K562 (cell line): ENCODE data around the gene MXI1. TPM values are rescaled to one million over a fixed set of nuclear protein-coding genes. Genes with fewer than 3 reads are reported as not detected.
A peak's percentile ranks its signal among the peaks of the same experiment; 100 is the strongest.

Source experiments
- ATAC-seq: fragments of 200-7000 bp; cut with Tn5 transposase; 3 replicates; pipeline ENCODE4 v1.9.1; 2020; ENCODE audit warnings: moderate library complexity
- BruUV-seq: library from RNA; stranded (reverse); fragments of 400-500 nt; replicated peaks from 2 replicates; lab custom pipeline; 2021; lab: Mats Ljungman, UMichigan
- CTCF ChIA-PET: fragments of 300-600 bp; formaldehyde crosslinking; extraction: SDS; loops from one replicate; lab custom pipeline; 2021; ENCODE audit warnings: low intra/inter-chr PET ratio; lab: Yijun Ruan, JAX
- POLR2A ChIA-PET: fragments of 300-600, 350-650 bp; sonication (Branson Sonifier 250); formaldehyde crosslinking; extraction: SDS; loops from one replicate; lab custom pipeline; 2021; ENCODE audit warnings: antibody characterized with exemption, inconsistent platforms; lab: Yijun Ruan, JAX
- DNase-seq, 4 experiments: peaks; one replicate each; pipeline versions ENCODE4 v3.0.0 to v3.0.0-alpha.2; 2011 to 2018; ENCODE audit warnings: low spot score in 3 of 4, mixed read lengths in 3 of 4; ENCODE audit errors: extremely low read depth in 1 of 4
- FAIRE-seq: peaks from 2 replicates; lab custom pipeline; 2011; peaks lifted over from hg19 to GRCh38; lab: Jason Lieb, UNC
- H2AFZ ChIP-seq: 2 replicates; pipeline ENCODE4 v1.6.0; 2011; ENCODE audit warnings: low read depth, low read length, control low read depth, inconsistent platforms
- H3K27ac ChIP-seq: fragments of 200-600 bp; 3 replicates; pipeline ENCODE4 v1.8.0; 2011; ENCODE audit warnings: low read depth, mild to moderate bottlenecking, control low read depth, inconsistent platforms, low read length, moderate library complexity, mixed read lengths; ENCODE audit errors: extremely low read depth
- H3K27me3 ChIP-seq, 2 experiments: fragments of 300-600 bp in 1 of 2; 2 replicates in 1 of 2; 3 replicates in 1 of 2; pipeline versions ENCODE4 v1.6.0 to v1.8.0; 2011; ENCODE audit warnings: inconsistent platforms in 2 of 2, low read length in 2 of 2, mild to moderate bottlenecking in 1 of 2, mixed read lengths in 1 of 2, moderate library complexity in 1 of 2; ENCODE audit not compliant: control insufficient read depth in 2 of 2, insufficient read depth in 2 of 2
- H3K36me3 ChIP-seq: fragments of 300-600 bp; 3 replicates; pipeline ENCODE4 v1.8.0; 2011; ENCODE audit warnings: mild to moderate bottlenecking, low read length, inconsistent platforms; ENCODE audit not compliant: control insufficient read depth, insufficient read depth
- H3K4me1 ChIP-seq, 2 experiments: fragments of 200-600 bp in 1 of 2; replicated peaks in 1 of 2; 2 replicates in 1 of 2; 3 replicates in 1 of 2; pipeline versions ENCODE4 v1.5.1 to v1.8.0; 2011; ENCODE audit warnings: inconsistent platforms in 2 of 2, low read length in 2 of 2, mild to moderate bottlenecking in 1 of 2, mixed read lengths in 1 of 2, moderate library complexity in 1 of 2; ENCODE audit not compliant: control insufficient read depth in 2 of 2, insufficient read depth in 2 of 2
- H3K4me2 ChIP-seq: 2 replicates; pipeline ENCODE4 v1.6.1; 2011; ENCODE audit warnings: low read length, control low read depth, inconsistent platforms, mixed read lengths; ENCODE audit not compliant: insufficient read depth
- H3K4me3 ChIP-seq: fragments of 200-600 bp; sonication (generic), shearing (Covaris generic); 2 replicates; pipeline ENCODE4 v1.5.1; 2016; ENCODE audit warnings: control low read depth, inconsistent platforms
- H3K79me2 ChIP-seq: fragments of 200-600 bp; 3 replicates; pipeline ENCODE4 v1.8.0; 2011; ENCODE audit warnings: low read length, inconsistent platforms; ENCODE audit not compliant: control insufficient read depth, insufficient read depth
- H3K9ac ChIP-seq, 2 experiments: 2 replicates each; pipeline versions ENCODE4 v1.6.0 to v1.6.1; 2011; ENCODE audit warnings: low read depth in 2 of 2, low read length in 2 of 2, control low read depth in 1 of 2, inconsistent platforms in 1 of 2, mild to moderate bottlenecking in 1 of 2, mixed read lengths in 1 of 2; ENCODE audit not compliant: insufficient read depth in 1 of 2
- H3K9me1 ChIP-seq: one replicate; pipeline ENCODE4 v1.6.0; 2011; ENCODE audit warnings: inconsistent platforms, mild to moderate bottlenecking, low read length, moderate library complexity; ENCODE audit not compliant: control insufficient read depth, insufficient read depth
- H3K9me3 ChIP-seq: replicated peaks from 2 replicates; pipeline ENCODE4 v1.5.1; 2011; ENCODE audit warnings: low read depth, low read length, inconsistent platforms; ENCODE audit not compliant: control insufficient read depth, insufficient read depth
- H4K20me1 ChIP-seq: replicated peaks from 2 replicates; pipeline ENCODE4 v1.6.1; 2011; ENCODE audit warnings: low read length, inconsistent platforms, mixed read lengths; ENCODE audit not compliant: control insufficient read depth, insufficient read depth
- CHD2 ChIP-seq: IDR thresholded peaks from 2 replicates; pipeline ENCODE4 v1.6.1; 2011; ENCODE audit warnings: low read depth, low read length
- GATAD2B ChIP-seq: fragments of 450-650 bp; IDR thresholded peaks from 2 replicates; pipeline ENCODE4 v1.6.1; 2017; ENCODE audit warnings: mild to moderate bottlenecking, borderline replicate concordance
- KAT7 ChIP-seq: sonication (generic); formaldehyde crosslinking; IDR thresholded peaks from 2 replicates; pipeline ENCODE4 v1.8.0; 2022; ENCODE audit warnings: missing genetic modification reagents, mild to moderate bottlenecking, borderline replicate concordance
- LCOR ChIP-seq: sonication (generic); formaldehyde crosslinking; IDR thresholded peaks from 2 replicates; pipeline ENCODE4 v1.8.0; 2022; ENCODE audit warnings: mild to moderate bottlenecking, missing genetic modification reagents
- MAFK ChIP-seq: IDR thresholded peaks from 2 replicates; pipeline ENCODE4 v1.6.1; 2011; ENCODE audit warnings: low read length, improper control_type of control experiment
- NONO ChIP-seq, 2 experiments: fragments of 200-400 bp in 1 of 2; fragments of 450-650 bp in 1 of 2; formaldehyde crosslinking in 1 of 2; IDR thresholded peaks; 2 replicates each; pipeline ENCODE4 v1.6.1; 2017; ENCODE audit warnings: low read depth in 2 of 2, mild to moderate bottlenecking in 2 of 2, moderate library complexity in 2 of 2, low read length in 1 of 2
- NR3C1 ChIP-seq: sonication (generic); formaldehyde crosslinking; IDR thresholded peaks from 2 replicates; pipeline ENCODE4 v1.8.1; 2022; ENCODE audit warnings: missing genetic modification reagents
- RBBP5 ChIP-seq: fragments of 200-600 bp; sonication (generic); IDR thresholded peaks from 2 replicates; pipeline ENCODE4 v1.6.1; 2012; ENCODE audit warnings: borderline replicate concordance, mild to moderate bottlenecking, low read length, control low read depth, inconsistent platforms; ENCODE audit not compliant: insufficient read depth, poor library complexity, severe bottlenecking
- STAT5A ChIP-seq: IDR thresholded peaks from 2 replicates; pipeline ENCODE4 v1.6.1; 2012; ENCODE audit warnings: low read length, inconsistent platforms, borderline replicate concordance
- WGBS: fragments of 100-300 bp; shearing (Covaris generic); methylation state at CpG from one replicate; pipeline ENCODE4 v1.1.6; 2016; ENCODE audit warnings: low coverage, mixed read lengths; ENCODE audit not compliant: insufficient coverage; ENCODE audit errors: missing lambda C conversion rate; 5-methylcytosine and 5-hydroxymethylcytosine counted together
- in situ Hi-C: fragments of 300-500 bp; cut with MboI; formaldehyde crosslinking; loops from 4 replicates; pipeline ENCODE4 v1.15.0; 2018; ENCODE audit warnings: inconsistent platforms, mixed read lengths
- intact Hi-C: fragments of 100-400 bp; cut with micrococcal nuclease; formaldehyde crosslinking; loops from 2 replicates; pipeline ENCODE4 v1.14.2; 2022
- polyA plus RNA-seq, 8 experiments: library from polyadenylated mRNA; depleted of rRNA in 4 of 8; stranded (reverse) in 5 of 8; unstranded in 3 of 8; fragments of >200 nt; fragmentation: Nextera tagmentation in 2 of 8; fragmentation: Illumina TruSeq in 1 of 8; extraction: Ambion mirVana in 2 of 8; extraction: Trizol in 1 of 8; gene quantifications; 2 replicates each; pipeline versions ENCODE4 v1.2.1 to v1.2.3, GENCODE V29; 2011 to 2014; ENCODE audit warnings: inconsistent platforms in 1 of 8, missing spikeins in 1 of 8
- total RNA-seq, 7 experiments: library from RNA; depleted of rRNA in 6 of 7; stranded (reverse); fragments of >200 nt in 6 of 7; fragmentation: Illumina TruSeq in 2 of 7; extraction: Trizol in 2 of 7; gene quantifications; 2 replicates each; pipeline versions ENCODE4 v1.2.1 to v1.2.3, GENCODE V29; 2011 to 2021; ENCODE audit warnings: low replicate concordance in 1 of 7
- TF ChIP-seq, protein P1 (sequence below), 2 experiments: fragments of 450-650 bp; conservative IDR thresholded peaks; 2 replicates each; pipeline ENCODE4 v1.6.1; 2017; ENCODE audit warnings: mild to moderate bottlenecking in 2 of 2, moderate library complexity in 2 of 2
- TF ChIP-seq, protein P2 (sequence below): IDR thresholded peaks from 2 replicates; pipeline ENCODE4 v1.6.1; 2012; ENCODE audit warnings: low read depth, low read length, improper control_type of control experiment, borderline replicate concordance
- TF ChIP-seq, protein P3 (sequence below): fragments of 250-450 bp; sonication (Bioruptor Pico); IDR thresholded peaks from 2 replicates; pipeline ENCODE4 v1.5.0; 2021; ENCODE audit warnings: mild to moderate bottlenecking, moderate library complexity

The MXI1 gene
- total and polyA plus RNA-seq, 9 of the 15 experiments (the other 6 are each of a cell fraction or from before 2014, with no cell fraction given) = 9.1 to 23.7 (median 14.8) TPM

DNA sequence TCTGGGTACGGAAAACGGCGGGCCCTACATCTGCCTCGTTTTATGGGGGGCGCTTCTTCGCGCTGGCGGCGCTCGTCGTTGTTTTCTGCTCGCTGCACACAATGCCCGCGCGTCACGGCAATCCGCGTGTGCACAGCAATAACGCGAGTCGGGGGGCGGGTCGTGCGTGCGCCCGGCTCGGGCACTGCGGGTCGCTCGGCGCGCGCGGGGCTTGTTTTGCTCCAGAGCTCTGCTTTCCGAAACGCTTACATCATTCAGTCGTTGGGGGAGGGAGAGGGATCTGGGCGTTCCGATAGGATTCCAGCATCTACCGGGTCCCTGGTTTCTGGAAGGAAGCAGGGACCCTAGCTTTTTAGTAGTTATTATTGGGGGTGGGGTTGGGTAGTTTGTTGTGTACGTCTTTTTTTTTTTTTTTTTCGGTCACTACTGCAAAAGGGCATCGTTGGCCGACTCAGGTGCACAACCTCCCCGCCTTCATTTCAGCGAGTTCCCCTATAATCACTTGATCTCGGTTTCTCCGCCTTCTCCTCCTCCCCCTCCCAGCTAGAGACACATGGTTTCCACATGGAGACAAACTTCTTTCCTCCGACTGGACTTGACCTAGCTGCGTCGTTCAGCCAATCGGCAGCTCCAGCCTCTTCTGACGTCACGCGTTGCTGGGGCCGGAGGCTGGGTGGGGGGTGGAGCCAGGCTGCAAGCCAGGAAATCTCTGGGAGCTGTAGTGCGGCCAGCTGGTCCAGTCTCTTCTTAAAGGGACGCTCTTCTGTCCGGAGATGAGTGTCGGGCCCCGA is 3.5 kb downstream of the MXI1 start:
- POLR2A ChIA-PET = interaction anchor here (0.6 to 4.4 kb wide), 11 partner anchors 10 to 103 kb away, joined by 3 to 61 read pairs (median 3); no protein-coding TSS in a partner anchor
- Histone ChIP-seq H2AFZ (peak overlapping the region; percentile 85), H4K20me1 (no peaks in the 10 kb centered on the region), H3K36me3 (no peaks in the 10 kb centered on the region), H3K9me1 (no peaks in the 10 kb centered on the region), H3K4me2 (peak overlapping the region; percentile 82), H3K27ac (peak overlapping the region; percentile 93), H3K79me2 (peaks cover 67% of the 10 kb centered on the region), H3K9me3 (no peaks in the 10 kb centered on the region), H3K4me3 (peak overlapping the region; percentile 59), H3K4me1 (peaks cover 30 to 40% of the 10 kb centered on the region in 2 experiments; a peak in 4 of 5 replicates), H3K9ac (peak overlapping the region; percentile 86 to 95), H3K27me3 (no peaks in the 10 kb centered on the region)
- ATAC-seq (peak; percentile 70), DNase-seq (peak; percentile 89 to 97 (median 94)), FAIRE-seq (peak; percentile 100)
- CTCF ChIA-PET = no interaction called here
- in situ Hi-C loops = no loop called here
- BruUV-seq = no TSS peak
- 1% methylated on average over 41 of the region's 61 CpGs for WGBS
- intact Hi-C loops = no loop called here
- TF ChIP-seq STAT5A (no peak; the same call in 1 of the 2 replicates), MAFK (no peak), LCOR (CRISPR knock-in tag) (peak; percentile 25; the same call in 1 of the 2 replicates), CHD2 (peak; percentile 51; the same call in 1 of the 2 replicates), RBBP5 (peak; percentile 77), GATAD2B (no peak), NR3C1 (no peak), KAT7 (CRISPR knock-in tag) (0 out of 2 replicates have a peak, but pooled peaks have one; percentile 71), NONO (IDR thresholded peaks at IDR 0.05; ENCODE audit: low read depth in 2 of 2, low read length in 1 of 2) (no peak)
- TF ChIP-seq, protein P1, sequence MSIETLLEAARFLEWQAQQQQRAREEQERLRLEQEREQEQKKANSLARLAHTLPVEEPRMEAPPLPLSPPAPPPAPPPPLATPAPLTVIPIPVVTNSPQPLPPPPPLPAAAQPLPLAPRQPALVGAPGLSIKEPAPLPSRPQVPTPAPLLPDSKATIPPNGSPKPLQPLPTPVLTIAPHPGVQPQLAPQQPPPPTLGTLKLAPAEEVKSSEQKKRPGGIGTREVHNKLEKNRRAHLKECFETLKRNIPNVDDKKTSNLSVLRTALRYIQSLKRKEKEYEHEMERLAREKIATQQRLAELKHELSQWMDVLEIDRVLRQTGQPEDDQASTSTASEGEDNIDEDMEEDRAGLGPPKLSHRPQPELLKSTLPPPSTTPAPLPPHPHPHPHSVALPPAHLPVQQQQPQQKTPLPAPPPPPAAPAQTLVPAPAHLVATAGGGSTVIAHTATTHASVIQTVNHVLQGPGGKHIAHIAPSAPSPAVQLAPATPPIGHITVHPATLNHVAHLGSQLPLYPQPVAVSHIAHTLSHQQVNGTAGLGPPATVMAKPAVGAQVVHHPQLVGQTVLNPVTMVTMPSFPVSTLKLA (conservative IDR thresholded peaks at IDR 0.05) = peak; percentile 94 to 97
- TF ChIP-seq, protein P2, sequence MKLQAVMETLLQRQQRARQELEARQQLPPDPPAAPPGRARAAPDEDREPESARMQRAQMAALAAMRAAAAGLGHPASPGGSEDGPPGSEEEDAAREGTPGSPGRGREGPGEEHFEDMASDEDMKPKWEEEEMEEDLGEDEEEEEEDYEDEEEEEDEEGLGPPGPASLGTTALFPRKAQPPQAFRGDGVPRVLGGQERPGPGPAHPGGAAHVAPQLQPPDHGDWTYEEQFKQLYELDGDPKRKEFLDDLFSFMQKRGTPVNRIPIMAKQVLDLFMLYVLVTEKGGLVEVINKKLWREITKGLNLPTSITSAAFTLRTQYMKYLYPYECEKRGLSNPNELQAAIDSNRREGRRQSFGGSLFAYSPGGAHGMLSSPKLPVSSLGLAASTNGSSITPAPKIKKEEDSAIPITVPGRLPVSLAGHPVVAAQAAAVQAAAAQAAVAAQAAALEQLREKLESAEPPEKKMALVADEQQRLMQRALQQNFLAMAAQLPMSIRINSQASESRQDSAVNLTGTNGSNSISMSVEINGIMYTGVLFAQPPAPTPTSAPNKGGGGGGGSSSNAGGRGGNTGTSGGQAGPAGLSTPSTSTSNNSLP = no peak
- TF ChIP-seq, protein P3, sequence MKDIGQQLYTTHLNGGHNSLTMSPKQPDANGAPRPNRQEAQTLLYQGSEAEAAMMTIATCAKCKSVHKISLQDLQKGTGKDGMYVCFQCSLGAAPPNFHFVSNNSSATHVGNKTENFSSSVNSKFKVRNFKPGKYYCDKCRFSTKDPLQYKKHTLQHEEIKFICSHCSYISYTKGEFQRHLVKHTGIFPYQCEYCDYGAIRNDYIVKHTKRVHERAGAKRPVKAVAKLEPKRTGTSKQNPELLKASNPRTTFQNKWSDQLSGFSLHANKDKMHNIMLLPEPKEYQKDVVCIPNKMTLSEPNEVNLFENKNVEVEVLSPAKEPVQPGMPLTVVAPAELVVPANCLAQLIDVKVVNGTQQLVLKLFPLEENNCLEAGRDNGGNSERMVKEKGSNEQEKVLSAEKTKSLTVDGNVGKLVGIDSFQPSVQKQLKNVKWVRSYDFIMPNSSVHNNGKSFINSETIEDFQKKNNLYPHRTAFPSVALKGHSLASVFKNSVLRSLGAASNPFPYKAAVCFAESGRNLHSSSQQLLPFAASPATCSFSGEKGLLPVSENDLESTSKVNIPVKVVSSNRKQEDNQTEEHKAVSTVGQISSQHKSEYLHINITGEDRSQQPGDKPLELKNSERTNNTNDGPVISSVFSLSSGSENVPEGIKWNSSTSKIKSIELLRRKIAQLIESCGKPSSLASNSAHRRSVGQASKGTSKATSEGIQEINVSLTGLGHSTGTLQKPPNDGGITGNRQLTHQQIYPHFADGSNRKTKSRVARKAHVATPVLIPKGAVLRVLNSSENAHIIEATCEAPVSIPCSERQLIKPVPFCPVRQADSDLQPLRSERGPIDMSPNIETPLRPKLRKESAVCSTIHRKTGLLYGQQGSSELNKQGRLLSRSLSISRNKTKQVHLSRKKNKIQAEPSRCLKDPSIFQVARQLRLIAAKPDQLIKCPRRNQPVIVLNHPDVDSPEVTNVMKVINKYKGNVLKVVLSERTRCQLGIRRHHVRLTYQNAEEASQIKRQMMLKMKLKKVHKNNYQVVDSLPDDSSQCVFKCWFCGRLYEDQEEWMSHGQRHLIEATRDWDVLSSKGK (CRISPR knock-in tag) = no peak
